GM08714 (cell line): ENCODE measurements around the gene KCNH2.
"Not testable (repeated sequence)": the region's sequence is repeated elsewhere in the genome, so short reads cannot be mapped to it uniquely, and the experiment has no call there.

Experiments
- H3K4me3 ChIP-seq: fragments of 200-500 bp; sonication (Bioruptor generic); 2 replicates; pipeline ENCODE4 v1.5.1; 2014; ENCODE audit warnings: mild to moderate bottlenecking, low read length, inconsistent platforms
- ZNF274 ChIP-seq: IDR thresholded peaks from 2 replicates; pipeline ENCODE4 v1.6.1; 2012; ENCODE audit warnings: mild to moderate bottlenecking, low read depth, low read length

Gene KCNH2

GRCh38 chr7:151015967-151016366 lies 37.8 kb upstream of the KCNH2 start:
- no peak for TF ChIP-seq ZNF274
- no peak overlapping the region for H3K4me3 ChIP-seq

DNA sequence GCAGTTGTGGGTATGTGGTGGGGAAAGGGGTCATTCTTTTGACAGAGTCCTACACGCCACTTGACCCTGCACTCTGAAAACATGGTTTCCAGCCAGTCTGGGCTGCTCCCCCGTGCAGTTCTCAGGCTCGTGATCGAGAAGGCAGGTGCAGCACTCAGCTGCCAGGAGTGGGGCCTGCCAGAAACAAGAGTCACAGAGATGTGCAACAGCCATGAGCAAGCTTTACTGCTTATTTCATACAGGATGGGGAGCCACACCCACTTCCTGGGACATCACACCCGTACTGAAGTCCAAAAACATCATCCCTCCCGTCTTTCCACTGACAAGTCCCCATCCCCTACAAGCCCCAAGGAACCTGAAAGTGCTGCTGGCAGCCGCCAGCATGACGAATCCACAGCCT lies 36.8 kb upstream of the KCNH2 start:
- H3K4me3 ChIP-seq, result no peak overlapping the region
- no peak for TF ChIP-seq ZNF274

DNA sequence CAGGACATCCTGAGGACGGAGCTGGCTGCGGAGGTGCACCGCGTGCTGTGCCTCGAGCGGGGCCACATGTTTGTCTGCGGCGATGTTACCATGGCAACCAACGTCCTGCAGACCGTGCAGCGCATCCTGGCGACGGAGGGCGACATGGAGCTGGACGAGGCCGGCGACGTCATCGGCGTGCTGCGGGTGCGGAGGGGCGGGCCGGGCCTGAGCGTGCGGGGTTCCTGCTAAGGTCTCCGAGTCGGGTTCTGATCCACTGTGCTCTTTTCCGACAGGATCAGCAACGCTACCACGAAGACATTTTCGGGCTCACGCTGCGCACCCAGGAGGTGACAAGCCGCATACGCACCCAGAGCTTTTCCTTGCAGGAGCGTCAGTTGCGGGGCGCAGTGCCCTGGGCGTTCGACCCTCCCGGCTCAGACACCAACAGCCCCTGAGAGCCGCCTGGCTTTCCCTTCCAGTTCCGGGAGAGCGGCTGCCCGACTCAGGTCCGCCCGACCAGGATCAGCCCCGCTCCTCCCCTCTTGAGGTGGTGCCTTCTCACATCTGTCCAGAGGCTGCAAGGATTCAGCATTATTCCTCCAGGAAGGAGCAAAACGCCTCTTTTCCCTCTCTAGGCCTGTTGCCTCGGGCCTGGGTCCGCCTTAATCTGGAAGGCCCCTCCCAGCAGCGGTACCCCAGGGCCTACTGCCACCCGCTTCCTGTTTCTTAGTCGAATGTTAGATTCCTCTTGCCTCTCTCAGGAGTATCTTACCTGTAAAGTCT lies 35.8 kb upstream of the KCNH2 start:
- TF ChIP-seq ZNF274, result no peak
- H3K4me3 ChIP-seq, result peak overlapping the region; percentile 55; the same call in 1 of the 2 replicates

- TF ChIP-seq ZNF274, result no peak
- no peak overlapping the region; the same call in 1 of the 2 replicates for H3K4me3 ChIP-seq
Observed at GRCh38 chr7:151013356-151013732, 35.2 kb upstream of the KCNH2 start.

DNA sequence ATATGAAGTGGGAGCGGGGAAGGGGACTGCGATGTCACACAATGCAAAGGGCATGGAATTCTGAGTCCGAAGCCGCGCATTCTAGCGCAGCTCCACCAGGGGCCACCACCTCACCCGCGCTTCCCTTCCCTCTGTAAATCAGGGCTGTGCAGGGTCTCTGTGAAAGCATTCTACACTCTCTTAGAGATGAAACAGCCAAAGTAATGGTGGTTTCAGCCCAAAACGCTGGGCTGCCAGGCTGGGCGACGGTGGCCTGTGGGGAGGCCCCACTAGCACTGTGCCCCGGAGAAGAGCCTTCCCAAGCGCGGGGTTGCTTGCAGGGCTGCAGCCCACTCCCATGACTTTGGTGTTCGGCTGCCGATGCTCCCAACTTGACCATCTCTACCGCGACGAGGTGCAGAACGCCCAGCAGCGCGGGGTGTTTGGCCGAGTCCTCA lies 34.8 kb upstream of the KCNH2 start:
- no peak overlapping the region for H3K4me3 ChIP-seq
- TF ChIP-seq ZNF274, result no peak

- H3K4me3 ChIP-seq, result no peak overlapping the region
- no peak for TF ChIP-seq ZNF274
Observed at GRCh38 chr7:151012031-151012692, 34.0 kb upstream of the KCNH2 start.

GRCh38 chr7:151011616-151012015 lies 33.5 kb upstream of the KCNH2 start:
- not testable (repeated sequence) for H3K4me3 ChIP-seq

GRCh38 chr7:151011097-151011409 lies 32.9 kb upstream of the KCNH2 start:
- H3K4me3 ChIP-seq, result no peak overlapping the region
- TF ChIP-seq ZNF274, result no peak

DNA sequence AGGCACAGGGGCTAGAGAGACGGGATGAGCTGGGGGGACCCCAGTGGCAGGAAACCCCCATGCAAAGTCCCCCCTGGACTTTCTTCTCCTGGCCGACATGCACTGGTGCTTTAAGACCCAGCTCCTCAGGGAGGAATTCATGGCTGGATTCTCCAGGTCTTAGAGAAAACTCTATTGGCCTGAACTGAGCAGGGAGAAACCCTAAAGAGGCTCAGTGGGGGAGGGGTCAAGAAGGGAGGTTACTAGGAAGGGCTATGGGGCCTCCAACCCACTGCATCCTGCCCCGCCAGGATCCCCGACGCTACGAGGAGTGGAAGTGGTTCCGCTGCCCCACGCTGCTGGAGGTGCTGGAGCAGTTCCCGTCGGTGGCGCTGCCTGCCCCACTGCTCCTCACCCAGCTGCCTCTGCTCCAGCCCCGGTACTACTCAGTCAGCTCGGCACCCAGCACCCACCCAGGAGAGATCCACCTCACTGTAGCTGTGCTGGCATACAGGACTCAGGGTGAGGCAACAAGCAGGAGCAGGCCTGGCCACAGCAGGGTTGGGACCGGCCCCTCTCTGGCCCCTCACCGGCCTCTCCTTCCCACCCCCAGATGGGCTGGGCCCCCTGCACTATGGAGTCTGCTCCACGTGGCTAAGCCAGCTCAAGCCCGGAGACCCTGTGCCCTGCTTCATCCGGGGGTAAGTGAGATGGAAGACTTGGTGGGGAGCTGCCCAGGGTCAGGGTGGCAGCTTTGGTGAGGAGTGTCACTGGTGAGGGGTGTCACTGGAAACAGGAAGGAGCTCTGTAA lies 32.4 kb upstream of the KCNH2 start:
- TF ChIP-seq ZNF274, result no peak
- H3K4me3 ChIP-seq, result no peak overlapping the region

GRCh38 chr7:151010037-151010306 lies 31.9 kb upstream of the KCNH2 start:
- no peak overlapping the region for H3K4me3 ChIP-seq

DNA sequence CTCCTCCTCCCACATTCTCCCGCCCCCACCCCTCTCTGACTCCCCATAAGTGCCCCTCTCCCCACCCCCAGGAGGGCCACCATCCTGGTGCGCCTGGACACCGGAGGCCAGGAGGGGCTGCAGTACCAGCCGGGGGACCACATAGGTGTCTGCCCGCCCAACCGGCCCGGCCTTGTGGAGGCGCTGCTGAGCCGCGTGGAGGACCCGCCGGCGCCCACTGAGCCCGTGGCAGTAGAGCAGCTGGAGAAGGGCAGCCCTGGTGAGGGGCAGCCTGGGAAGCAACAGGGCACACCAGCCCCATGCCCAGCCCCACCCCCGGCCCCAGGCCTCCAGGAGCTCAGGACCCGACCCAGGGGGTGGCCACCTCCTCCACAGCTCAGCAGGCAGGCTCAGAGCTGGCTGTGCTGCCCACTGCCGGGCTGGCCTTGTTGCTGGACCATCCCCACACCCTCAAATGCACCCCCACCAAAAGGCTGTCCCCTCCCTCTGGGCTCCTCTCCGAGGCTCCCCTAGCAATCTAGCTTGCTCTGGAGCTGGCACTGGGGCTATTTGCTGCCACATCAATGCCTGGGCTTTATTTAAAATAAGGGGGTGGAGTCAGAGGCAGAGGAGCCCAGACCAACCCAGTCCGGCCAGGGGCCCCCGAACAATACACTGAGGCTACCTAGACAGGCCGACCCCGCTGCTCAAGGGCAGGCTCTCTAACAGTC lies 31.4 kb upstream of the KCNH2 start:
- no peak overlapping the region for H3K4me3 ChIP-seq
- TF ChIP-seq ZNF274, result no peak

More at GRCh38 chr7:151010037-151010306, 31.9 kb upstream of the KCNH2 start:
- TF ChIP-seq ZNF274, result no peak

GRCh38 chr7:151008511-151009323 lies 30.6 kb upstream of the KCNH2 start:
- no peak for TF ChIP-seq ZNF274
- peak overlapping the region; percentile 20; the same call in 1 of the 2 replicates for H3K4me3 ChIP-seq

DNA sequence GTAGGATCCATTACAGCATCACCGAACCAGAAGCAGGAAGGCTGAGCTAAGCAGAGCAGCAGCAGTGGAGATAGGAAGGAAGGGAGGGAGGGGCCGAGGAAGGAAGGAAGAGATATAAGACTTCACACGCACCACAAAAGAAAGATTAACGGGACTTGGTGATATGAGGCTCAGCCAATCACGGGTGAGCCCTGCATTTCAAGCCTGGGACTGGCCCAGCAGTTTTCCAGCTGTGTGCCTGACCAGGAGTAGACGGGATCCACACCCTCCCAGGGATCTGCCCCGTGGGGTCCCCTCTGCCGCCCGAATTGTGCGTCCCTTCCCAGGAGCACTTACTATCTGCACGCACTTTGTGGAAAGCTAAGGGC lies 30.0 kb upstream of the KCNH2 start:
- peak overlapping the region; percentile 20; the same call in 1 of the 2 replicates for H3K4me3 ChIP-seq

DNA sequence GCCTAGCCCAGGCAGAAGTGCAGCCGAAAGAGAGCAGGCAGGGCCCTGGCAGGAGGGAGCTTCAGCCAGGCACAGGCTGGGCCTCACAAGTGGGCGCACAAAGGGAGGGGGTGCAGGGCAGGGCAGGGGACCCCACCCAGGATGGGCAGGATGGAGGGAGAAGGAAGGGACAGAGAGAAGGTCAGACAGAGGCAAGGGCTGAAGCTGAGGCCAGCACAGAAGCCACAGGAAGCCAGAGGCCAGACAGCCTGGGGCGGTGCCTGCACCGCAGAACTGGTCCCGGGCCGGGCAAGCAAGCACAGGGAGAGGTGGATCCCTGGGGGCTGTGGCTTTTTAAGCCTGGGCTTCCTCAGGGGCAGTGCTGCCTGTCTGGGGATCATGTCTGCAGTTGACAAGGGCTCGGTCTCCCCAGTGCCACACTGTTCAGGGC lies 29.4 kb upstream of the KCNH2 start:
- no peak overlapping the region for H3K4me3 ChIP-seq
- TF ChIP-seq ZNF274, result no peak

More for the DNA sequence above, 30.0 kb upstream of the KCNH2 start:
- TF ChIP-seq ZNF274, result no peak
